SU-DHL-6 (cell line): ENCODE measurements around the gene BZW2.

Experiments used
- H2AFZ ChIP-seq: fragments of 200-600 bp; sonication (generic); 2 replicates; pipeline ENCODE4 v1.6.1; 2014; ENCODE audit warnings: low read depth, mild to moderate bottlenecking, moderate library complexity, mixed read lengths, antibody characterized with exemption, low read length; ENCODE audit not compliant: severe bottlenecking
- H3F3A ChIP-seq: fragments of 200-600 bp; shearing (Covaris generic); 2 replicates; pipeline ENCODE4 v1.6.0; 2016; ENCODE audit warnings: antibody characterized with exemption, mild to moderate bottlenecking; ENCODE audit not compliant: insufficient read depth
- H3K27ac ChIP-seq: fragments of 200-600 bp; sonication (generic); 2 replicates; pipeline ENCODE4 v1.5.1; 2016; ENCODE audit warnings: low read depth, mild to moderate bottlenecking, low read length, moderate library complexity, mixed read lengths
- H3K27me3 ChIP-seq: fragments of 200-600 bp; sonication (generic), shearing (Covaris generic); 2 replicates; pipeline ENCODE4 v1.6.0; 2014; ENCODE audit warnings: mild to moderate bottlenecking, low read length
- H3K36me3 ChIP-seq: fragments of 200-600 bp; sonication (generic); 2 replicates; pipeline ENCODE4 v1.6.1; 2014; ENCODE audit warnings: mild to moderate bottlenecking, low read length, mixed read lengths
- H3K4me2 ChIP-seq: fragments of 300-600, 200-600 bp; shearing (Covaris generic), sonication (generic); 2 replicates; pipeline ENCODE4 v1.6.0; 2014; ENCODE audit warnings: low read length, low read depth, mild to moderate bottlenecking; ENCODE audit not compliant: poor library complexity, severe bottlenecking
- H3K4me3 ChIP-seq: fragments of 200-600 bp; sonication (generic); 2 replicates; pipeline ENCODE4 v1.5.1; 2014; ENCODE audit warnings: antibody characterized with exemption, low read length, mild to moderate bottlenecking, mixed read lengths; ENCODE audit not compliant: insufficient read depth, poor library complexity, severe bottlenecking
- H3K79me2 ChIP-seq: fragments of 200-600 bp; sonication (generic); 2 replicates; pipeline ENCODE4 v1.6.1; 2014; ENCODE audit warnings: mild to moderate bottlenecking, low read length, moderate library complexity; ENCODE audit not compliant: insufficient read depth
- H3K9ac ChIP-seq: fragments of 200-600 bp; sonication (generic); 2 replicates; pipeline ENCODE4 v1.7.0; 2014; ENCODE audit warnings: mild to moderate bottlenecking, low read length
- H3K9me2 ChIP-seq: fragments of 200-600 bp; sonication (generic); replicated peaks from 2 replicates; pipeline ENCODE4 v1.6.1; 2014; ENCODE audit warnings: low read length; ENCODE audit not compliant: insufficient read depth
- H3K9me3 ChIP-seq: fragments of 200-600 bp; sonication (generic); 2 replicates; pipeline ENCODE4 v1.6.1; 2014; ENCODE audit warnings: low read length, mixed read lengths; ENCODE audit not compliant: insufficient read depth
- H4K20me1 ChIP-seq: fragments of 200-600 bp; sonication (generic); 2 replicates; pipeline ENCODE4 v1.6.1; 2014; ENCODE audit warnings: low read depth, mild to moderate bottlenecking, antibody characterized with exemption, low read length, moderate library complexity, mixed read lengths
- EZH2phosphoT487 ChIP-seq: fragments of 200-600 bp; sonication (generic), shearing (Covaris generic); conservative IDR thresholded peaks from 2 replicates; pipeline ENCODE4 v1.6.1; 2018; ENCODE audit warnings: mild to moderate bottlenecking, antibody characterized with exemption, low read length, moderate library complexity, mixed read lengths
- TF ChIP-seq, protein P1 (sequence below): fragments of 200-600 bp; sonication (generic); IDR thresholded peaks from one replicate; pipeline ENCODE4 v1.5.1; 2017; ENCODE audit warnings: antibody characterized with exemption, mild to moderate bottlenecking, low read length, moderate library complexity; ENCODE audit not compliant: insufficient read depth, poor library complexity, severe bottlenecking

Gene BZW2

DNA sequence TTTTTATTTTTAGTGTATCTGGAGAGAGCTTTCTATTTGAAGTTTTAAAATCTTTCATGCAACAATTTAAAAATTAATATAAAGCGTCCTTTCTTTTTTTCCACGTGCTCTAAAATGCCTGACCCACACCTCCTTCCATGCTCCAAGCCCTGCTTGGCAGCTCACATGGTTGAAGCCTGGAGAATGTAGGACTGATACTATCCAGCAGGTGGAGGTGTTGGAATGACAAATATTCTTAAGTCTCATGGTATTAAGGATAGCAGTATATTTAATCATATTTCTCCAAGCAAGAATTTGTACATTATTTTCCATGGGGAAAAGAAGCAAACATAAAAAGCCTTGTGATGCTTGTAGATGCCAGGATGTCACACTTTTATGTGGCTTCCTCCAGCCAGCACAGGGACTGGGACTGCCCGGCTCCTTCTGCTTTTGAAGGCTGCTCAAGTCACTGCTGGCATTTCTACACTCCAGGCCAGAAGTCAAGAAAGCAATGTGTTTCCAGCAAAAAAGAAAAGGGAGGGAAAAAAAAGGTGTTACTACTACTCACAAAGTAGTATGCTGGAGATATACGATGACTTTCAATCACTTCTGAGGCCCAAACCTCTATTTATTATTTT lies 49.7 kb downstream of the BZW2 start:
- no peaks in the 10 kb centered on the region for H3K27me3 ChIP-seq
- peaks cover 76% of the 10 kb centered on the region for H3K36me3 ChIP-seq
- no peak for TF ChIP-seq EZH2phosphoT487
- TF ChIP-seq, protein P1, sequence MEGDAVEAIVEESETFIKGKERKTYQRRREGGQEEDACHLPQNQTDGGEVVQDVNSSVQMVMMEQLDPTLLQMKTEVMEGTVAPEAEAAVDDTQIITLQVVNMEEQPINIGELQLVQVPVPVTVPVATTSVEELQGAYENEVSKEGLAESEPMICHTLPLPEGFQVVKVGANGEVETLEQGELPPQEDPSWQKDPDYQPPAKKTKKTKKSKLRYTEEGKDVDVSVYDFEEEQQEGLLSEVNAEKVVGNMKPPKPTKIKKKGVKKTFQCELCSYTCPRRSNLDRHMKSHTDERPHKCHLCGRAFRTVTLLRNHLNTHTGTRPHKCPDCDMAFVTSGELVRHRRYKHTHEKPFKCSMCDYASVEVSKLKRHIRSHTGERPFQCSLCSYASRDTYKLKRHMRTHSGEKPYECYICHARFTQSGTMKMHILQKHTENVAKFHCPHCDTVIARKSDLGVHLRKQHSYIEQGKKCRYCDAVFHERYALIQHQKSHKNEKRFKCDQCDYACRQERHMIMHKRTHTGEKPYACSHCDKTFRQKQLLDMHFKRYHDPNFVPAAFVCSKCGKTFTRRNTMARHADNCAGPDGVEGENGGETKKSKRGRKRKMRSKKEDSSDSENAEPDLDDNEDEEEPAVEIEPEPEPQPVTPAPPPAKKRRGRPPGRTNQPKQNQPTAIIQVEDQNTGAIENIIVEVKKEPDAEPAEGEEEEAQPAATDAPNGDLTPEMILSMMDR, result no peak
- no peak overlapping the region for H2AFZ ChIP-seq
- H3K9me2 ChIP-seq, result no peaks in the 10 kb centered on the region
- no peaks in the 10 kb centered on the region for H3K9me3 ChIP-seq
- H3K27ac ChIP-seq, result no peak overlapping the region
- no peaks in the 10 kb centered on the region for H4K20me1 ChIP-seq
- H3K4me2 ChIP-seq, result no peak overlapping the region
- no peaks in the 10 kb centered on the region for H3K79me2 ChIP-seq
- no peaks in the 10 kb centered on the region for H3F3A ChIP-seq
- no peak overlapping the region for H3K4me3 ChIP-seq
- no peak overlapping the region for H3K9ac ChIP-seq

DNA sequence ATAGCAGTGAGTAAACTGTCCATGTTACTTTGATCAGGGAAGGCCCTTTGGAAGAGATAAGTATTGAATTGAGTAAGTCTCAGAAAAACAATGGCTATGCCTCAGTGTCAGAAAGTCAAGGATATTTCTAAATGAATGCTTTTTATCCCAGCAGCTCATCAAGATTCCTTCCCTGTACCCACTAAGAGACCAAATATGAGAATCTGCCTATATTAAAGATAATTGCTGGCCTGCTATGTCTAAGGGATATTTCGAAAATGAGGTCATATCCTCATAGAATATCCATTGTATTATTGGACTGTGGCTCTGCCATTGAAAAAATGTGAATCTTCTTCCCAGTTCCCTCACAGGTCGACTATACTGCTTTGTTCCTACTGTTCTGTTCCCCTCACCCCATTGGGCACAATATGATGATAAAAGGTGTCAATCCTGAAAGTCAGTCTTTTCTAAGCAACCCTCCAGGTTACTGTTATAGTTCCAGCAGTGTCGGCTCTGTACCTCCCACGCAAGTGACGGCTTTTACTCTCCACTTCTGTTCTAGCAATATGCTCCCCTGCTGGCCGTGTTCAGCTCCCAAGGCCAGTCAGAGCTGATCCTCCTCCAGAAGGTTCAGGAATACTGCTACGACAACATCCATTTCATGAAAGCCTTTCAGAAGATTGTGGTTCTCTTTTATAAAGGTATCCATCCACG lies 51.7 kb downstream of the BZW2 start:
- no peak for TF ChIP-seq EZH2phosphoT487
- TF ChIP-seq, protein P1, result no peak
- Histone ChIP-seq H3K27me3 (no peaks in the 10 kb centered on the region), H3K27ac (no peak overlapping the region), H3K4me3 (no peak overlapping the region), H3K9me2 (no peaks in the 10 kb centered on the region), H2AFZ (no peak overlapping the region), H3K36me3 (peaks cover 75% of the 10 kb centered on the region), H4K20me1 (no peaks in the 10 kb centered on the region), H3K79me2 (no peaks in the 10 kb centered on the region), H3K9ac (no peak overlapping the region), H3K4me2 (no peak overlapping the region), H3K9me3 (no peaks in the 10 kb centered on the region), H3F3A (no peaks in the 10 kb centered on the region)

DNA sequence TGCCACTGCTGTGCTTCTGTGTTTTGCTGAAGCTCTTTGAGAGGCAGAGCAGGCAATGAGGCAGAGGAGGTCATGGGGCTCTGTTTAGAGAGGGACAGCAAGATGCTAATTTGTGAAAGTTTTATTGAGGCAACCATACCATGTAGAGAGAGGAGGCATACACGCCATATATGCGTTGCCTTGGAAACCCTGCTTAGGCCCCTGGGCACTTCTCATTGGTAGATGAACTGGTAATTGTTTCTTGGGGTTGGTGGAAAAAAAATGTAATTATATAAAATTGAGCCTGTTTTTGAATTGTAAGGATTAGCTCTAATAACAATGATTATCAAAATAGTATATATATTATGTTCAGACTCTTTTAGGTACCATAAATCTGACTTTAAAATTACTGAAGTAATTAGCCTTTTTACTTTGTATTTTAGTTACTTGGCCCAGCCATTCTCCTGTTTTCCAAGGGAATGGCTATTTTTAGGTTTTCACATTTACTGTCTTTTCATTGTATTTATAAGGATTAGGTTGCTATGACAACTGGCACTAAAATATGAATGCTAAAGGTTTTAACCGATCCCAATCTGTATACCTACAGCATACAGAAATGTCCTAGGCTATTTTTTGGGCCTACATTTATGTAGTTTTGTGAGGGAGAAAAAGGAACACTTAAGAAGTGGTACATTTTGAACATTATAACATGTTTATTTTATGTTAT lies 52.4 kb downstream of the BZW2 start:
- Histone ChIP-seq H4K20me1 (no peaks in the 10 kb centered on the region), H3K36me3 (peaks cover 77% of the 10 kb centered on the region), H3K79me2 (no peaks in the 10 kb centered on the region), H3K4me2 (no peak overlapping the region), H2AFZ (no peak overlapping the region), H3K9me2 (no peaks in the 10 kb centered on the region), H3K27ac (no peak overlapping the region), H3K4me3 (no peak overlapping the region), H3K9ac (no peak overlapping the region), H3K9me3 (no peaks in the 10 kb centered on the region), H3F3A (no peaks in the 10 kb centered on the region), H3K27me3 (no peaks in the 10 kb centered on the region)
- TF ChIP-seq, protein P1, result no peak
- no peak for TF ChIP-seq EZH2phosphoT487
